ENCODE data around the gene NCBP2L.

Gene NCBP2L

GRCh38 chrX:107823456-107823855 is 45.9 kb downstream of the NCBP2L start:
- Histone ChIP-seq H2BK5ac (ENCODE audit: low read length) (no peak overlapping the region), H3K79me1 (ENCODE audit: low read depth, low read length) (no peaks in the 10 kb centered on the region), H2BK15ac (ENCODE audit: low read length) (no peak overlapping the region), H3K4me3 (ENCODE audit: low read length in 2 of 2) (no peak overlapping the region), H3K9ac (ENCODE audit: low read depth, low read length, poor library complexity) (no peak overlapping the region), H2BK120ac (ENCODE audit: low read depth, low read length) (no peak overlapping the region), H3K23ac (ENCODE audit: low read depth, low read length, poor library complexity) (no peak overlapping the region), H4K91ac (ENCODE audit: low read depth, low read length, poor library complexity) (no peak overlapping the region), H2AFZ (ENCODE audit: low read length) (no peak overlapping the region), H3K4me1 (ENCODE audit: control insufficient read depth in 2 of 2, insufficient read depth in 1 of 2, low read depth in 1 of 2, low read length in 2 of 2) (no peaks in the 10 kb centered on the region), H3K4me2 (ENCODE audit: insufficient read depth, low read length, poor library complexity, severe bottlenecking) (no peak overlapping the region), H2AK5ac (ENCODE audit: low read depth, low read length) (no peak overlapping the region), H4K8ac (ENCODE audit: low read depth, low read length) (no peak overlapping the region), H3K27me3 (ENCODE audit: control insufficient read depth in 3 of 3, insufficient read depth in 3 of 3, low read depth in 1 of 3, low read length in 3 of 3) (peaks cover 0 to 42% (median 2%) of the 10 kb centered on the region in 3 experiments), H3K4ac (ENCODE audit: low read length) (no peak overlapping the region), H3K18ac (ENCODE audit: low read length) (no peak overlapping the region), H3K27ac (replicated peaks; ENCODE audit: low read length) (no peak overlapping the region), H3K14ac (ENCODE audit: low read length) (no peak overlapping the region), H3K36me3 (replicated peaks in 1 of 2; ENCODE audit: control insufficient read depth in 2 of 2, insufficient read depth in 2 of 2, low read length in 2 of 2) (no peaks in the 10 kb centered on the region), H2BK12ac (ENCODE audit: low read length) (no peak overlapping the region), H3K9me3 (replicated peaks in 1 of 2; ENCODE audit: control insufficient read depth in 2 of 2, insufficient read depth in 1 of 2, low read depth in 1 of 2, low read length in 2 of 2) (peaks cover 0 to 2% of the 10 kb centered on the region in 2 donors)
- no peak for DNase-seq (ENCODE audit: low spot score)
- no CpG with 5 or more reads among the region's 1 CpG for WGBS, 2 donors (ENCODE audit: extremely low coverage in 2 of 2, insufficient read length in 2 of 2, insufficient replicate concordance in 1 of 2)

GRCh38 chrX:107825698-107826237 is 48.2 kb downstream of the NCBP2L start, which contains the start of gene MID2:
Gene MID2, plus strand, starts transcription at chrX:107825866. Its CDS starts 561 bp downstream, at chrX:107826427.
- Histone ChIP-seq H3K4me2 (ENCODE audit: insufficient read depth, low read length, poor library complexity, severe bottlenecking) (peak within 1 kb of the TSS; percentile 66), H3K9me3 (replicated peaks in 1 of 2; ENCODE audit: control insufficient read depth in 2 of 2, insufficient read depth in 1 of 2, low read depth in 1 of 2, low read length in 2 of 2) (no peaks in the 10 kb centered on the region), H2BK120ac (ENCODE audit: low read depth, low read length) (no peak within 1 kb of the TSS), H2BK12ac (ENCODE audit: low read length) (no peak within 1 kb of the TSS), H3K23ac (ENCODE audit: low read depth, low read length, poor library complexity) (no peak within 1 kb of the TSS), H3K36me3 (replicated peaks in 1 of 2; ENCODE audit: control insufficient read depth in 2 of 2, insufficient read depth in 2 of 2, low read length in 2 of 2) (no peaks in the 10 kb centered on the region), H3K27ac (replicated peaks; ENCODE audit: low read length) (no peak within 1 kb of the TSS), H2BK5ac (ENCODE audit: low read length) (no peak within 1 kb of the TSS), H2AFZ (ENCODE audit: low read length) (peak within 1 kb of the TSS; percentile 87), H3K18ac (ENCODE audit: low read length) (peak within 1 kb of the TSS; percentile 71), H3K4me3 (ENCODE audit: low read length in 2 of 2) (peak within 1 kb of the TSS; percentile 26 to 78), H4K91ac (ENCODE audit: low read depth, low read length, poor library complexity) (no peak within 1 kb of the TSS), H2AK5ac (ENCODE audit: low read depth, low read length) (no peak within 1 kb of the TSS), H3K4me1 (ENCODE audit: control insufficient read depth in 2 of 2, insufficient read depth in 1 of 2, low read depth in 1 of 2, low read length in 2 of 2) (no peaks in the 10 kb centered on the region), H4K8ac (ENCODE audit: low read depth, low read length) (peak within 1 kb of the TSS; percentile 17), H2BK15ac (ENCODE audit: low read length) (no peak within 1 kb of the TSS), H3K9ac (ENCODE audit: low read depth, low read length, poor library complexity) (peak within 1 kb of the TSS; percentile 60), H3K79me1 (ENCODE audit: low read depth, low read length) (no peaks in the 10 kb centered on the region), H3K27me3 (ENCODE audit: control insufficient read depth in 3 of 3, insufficient read depth in 3 of 3, low read depth in 1 of 3, low read length in 3 of 3) (peaks cover 0 to 50% (median 2%) of the 10 kb centered on the region in 3 experiments), H3K14ac (ENCODE audit: low read length) (no peak within 1 kb of the TSS), H3K4ac (ENCODE audit: low read length) (no peak within 1 kb of the TSS)
- peak; percentile 4 for DNase-seq (ENCODE audit: low spot score)
- WGBS, 2 donors (ENCODE audit: extremely low coverage in 2 of 2, insufficient read length in 2 of 2, insufficient replicate concordance in 1 of 2), result no CpG with 5 or more reads among the region's 32 CpGs

GRCh38 chrX:107826238-107827029 is 48.9 kb downstream of the NCBP2L start:
- Histone ChIP-seq H3K9me3 (replicated peaks in 1 of 2; ENCODE audit: control insufficient read depth in 2 of 2, insufficient read depth in 1 of 2, low read depth in 1 of 2, low read length in 2 of 2) (no peaks in the 10 kb centered on the region), H3K4me2 (ENCODE audit: insufficient read depth, low read length, poor library complexity, severe bottlenecking) (peak overlapping the region; percentile 66), H3K27ac (replicated peaks; ENCODE audit: low read length) (no peak overlapping the region), H3K79me1 (ENCODE audit: low read depth, low read length) (no peaks in the 10 kb centered on the region), H3K4me1 (ENCODE audit: control insufficient read depth in 2 of 2, insufficient read depth in 1 of 2, low read depth in 1 of 2, low read length in 2 of 2) (no peaks in the 10 kb centered on the region), H4K8ac (ENCODE audit: low read depth, low read length) (no peak overlapping the region), H3K27me3 (ENCODE audit: control insufficient read depth in 3 of 3, insufficient read depth in 3 of 3, low read depth in 1 of 3, low read length in 3 of 3) (peaks cover 0 to 50% (median 2%) of the 10 kb centered on the region in 3 experiments), H2BK12ac (ENCODE audit: low read length) (no peak overlapping the region), H4K91ac (ENCODE audit: low read depth, low read length, poor library complexity) (no peak overlapping the region), H3K9ac (ENCODE audit: low read depth, low read length, poor library complexity) (peak overlapping the region; percentile 60), H2BK120ac (ENCODE audit: low read depth, low read length) (no peak overlapping the region), H3K18ac (ENCODE audit: low read length) (peak overlapping the region; percentile 71), H3K4me3 (ENCODE audit: low read length in 2 of 2) (peak overlapping the region; percentile 26 to 78), H2AFZ (ENCODE audit: low read length) (peak overlapping the region; percentile 87), H2AK5ac (ENCODE audit: low read depth, low read length) (no peak overlapping the region), H3K4ac (ENCODE audit: low read length) (no peak overlapping the region), H2BK15ac (ENCODE audit: low read length) (no peak overlapping the region), H3K36me3 (replicated peaks in 1 of 2; ENCODE audit: control insufficient read depth in 2 of 2, insufficient read depth in 2 of 2, low read length in 2 of 2) (no peaks in the 10 kb centered on the region), H3K23ac (ENCODE audit: low read depth, low read length, poor library complexity) (no peak overlapping the region), H3K14ac (ENCODE audit: low read length) (no peak overlapping the region), H2BK5ac (ENCODE audit: low read length) (no peak overlapping the region)
- DNase-seq (ENCODE audit: low spot score), result peak; percentile 36
- no CpG with 5 or more reads among the region's 100 CpGs for whole genome bisulfite sequencing, 2 donors (ENCODE audit: extremely low coverage in 2 of 2, insufficient read length in 2 of 2, insufficient replicate concordance in 1 of 2)
